Measurements from ENCODE around the gene BDH1. TPM values are rescaled to one million over a fixed set of nuclear protein-coding genes. Genes with fewer than 3 reads are reported as not detected.
"Not testable (repeated sequence)": the region's sequence is repeated elsewhere in the genome, so short reads cannot be mapped to it uniquely, and the experiment has no call there.

BDH1 gene
- total RNA-seq, 5 donors from 2014 or later (not counting 1 experiment from before 2014, with no cell fraction given) = 31.1 to 74.7 (median 68.9) TPM

- CTCF ChIA-PET = interaction anchor here in 1 of 2 donors (0.9 kb wide), 1 partner anchor 9 kb away, joined by 3 read pairs; no protein-coding TSS in a partner anchor
- peaks cover 32% of the 10 kb centered on the region for H3K36me3 Mint-ChIP-seq
Observed at GRCh38 chr3:197520311-197521276, 35.2 kb downstream of the BDH1 start.

GRCh38 chr3:197519801-197520211 is 36.0 kb downstream of the BDH1 start:
- Histone ChIP-seq H3K36me3 (ENCODE audit: control insufficient read depth in 2 of 2, extremely low read depth in 1 of 2, insufficient read depth in 1 of 2, low read length in 1 of 2) (peaks cover 0 to 16% of the 10 kb centered on the region in 2 donors), H3K27me3 (replicated peaks in 1 of 2; ENCODE audit: control insufficient read depth in 2 of 2, extremely low read depth in 1 of 2, insufficient read depth in 2 of 2, low read length in 1 of 2) (no peaks in the 10 kb centered on the region), H3K27ac (ENCODE audit: low read length) (no peak overlapping the region), H3K4me3 (ENCODE audit: control insufficient read depth in 1 of 2, extremely low read depth in 1 of 2, low read length in 1 of 2) (no peak overlapping the region), H3K9me3 (no peaks in the 10 kb centered on the region), H3K4me1 (ENCODE audit: control insufficient read depth in 1 of 2, extremely low read depth in 1 of 2, insufficient read depth in 2 of 2, low read length in 2 of 2) (peaks cover 0 to 17% of the 10 kb centered on the region in 2 experiments)
- peak overlapping the region in 1 of 2 donors; percentile 44 for H3K27ac Mint-ChIP-seq
- H3K27me3 Mint-ChIP-seq = no peaks in the 10 kb centered on the region
- H3K9me3 Mint-ChIP-seq = no peaks in the 10 kb centered on the region
- H3K4me3 Mint-ChIP-seq = no peak overlapping the region
- DNase-seq (peak in 1 of 35 experiments; percentile 7), ATAC-seq (replicated peaks in 1 of 4) (peak in 1 of 4 experiments; percentile 18)
- H3K36me3 Mint-ChIP-seq = peaks cover 35% of the 10 kb centered on the region
- ChIA-PET POLR2A (no interaction called here), CTCF (interaction anchor here in 1 of 2 donors (0.7 kb wide), 1 partner anchor 284 kb away, joined by 4 read pairs; no protein-coding TSS in a partner anchor)
- 96% methylated on average over 15 of the region's 18 CpGs for WGBS (ENCODE audit: insufficient coverage)
- peaks cover 11 to 17% (median 12%) of the 10 kb centered on the region in 3 donors for H3K4me1 Mint-ChIP-seq

More at GRCh38 chr3:197520311-197521276, 35.2 kb downstream of the BDH1 start:
- ATAC-seq (replicated peaks in 1 of 4) (peak in 3 of 4 experiments; percentile 18 to 42 (median 26)), DNase-seq (no peak)
- 93% methylated on average over 26 of the region's 31 CpGs for WGBS (ENCODE audit: insufficient coverage)
- Histone ChIP-seq H3K27ac (ENCODE audit: low read length) (no peak overlapping the region), H3K9me3 (no peaks in the 10 kb centered on the region), H3K36me3 (ENCODE audit: control insufficient read depth in 2 of 2, extremely low read depth in 1 of 2, insufficient read depth in 1 of 2, low read length in 1 of 2) (peaks cover 0 to 15% of the 10 kb centered on the region in 2 donors), H3K4me1 (ENCODE audit: control insufficient read depth in 1 of 2, extremely low read depth in 1 of 2, insufficient read depth in 2 of 2, low read length in 2 of 2) (peaks cover 0 to 17% of the 10 kb centered on the region in 2 experiments), H3K27me3 (replicated peaks in 1 of 2; ENCODE audit: control insufficient read depth in 2 of 2, extremely low read depth in 1 of 2, insufficient read depth in 2 of 2, low read length in 1 of 2) (no peaks in the 10 kb centered on the region), H3K4me3 (ENCODE audit: control insufficient read depth in 1 of 2, extremely low read depth in 1 of 2, low read length in 1 of 2) (no peak overlapping the region)
- Mint-ChIP-seq H3K27ac (no peak overlapping the region), H3K4me3 (no peak overlapping the region), H3K27me3 (no peaks in the 10 kb centered on the region), H3K9me3 (no peaks in the 10 kb centered on the region), H3K4me1 (peaks cover 11 to 17% (median 12%) of the 10 kb centered on the region in 3 donors)
- POLR2A ChIA-PET = no interaction called here

GRCh38 chr3:197518881-197519421 is 36.8 kb downstream of the BDH1 start:
- H3K27me3 Mint-ChIP-seq = no peaks in the 10 kb centered on the region
- peak overlapping the region in 1 of 3 donors; percentile 39 for H3K4me3 Mint-ChIP-seq
- ChIA-PET POLR2A (no interaction called here), CTCF (interaction anchor here in 1 of 2 donors (0.7 kb wide), 1 partner anchor 284 kb away, joined by 4 read pairs; no protein-coding TSS in a partner anchor)
- peaks cover 39% of the 10 kb centered on the region for H3K36me3 Mint-ChIP-seq
- WGBS (ENCODE audit: insufficient coverage) = 70% methylated on average over 5 of the region's 6 CpGs
- ATAC-seq (replicated peaks in 1 of 4) (peak in 3 of 4 experiments; percentile 6 to 39 (median 11)), DNase-seq (peak in 7 of 35 experiments; percentile 8 to 30 (median 22))
- Histone ChIP-seq H3K27ac (ENCODE audit: low read length) (peak overlapping the region; percentile 11), H3K4me1 (ENCODE audit: control insufficient read depth in 1 of 2, extremely low read depth in 1 of 2, insufficient read depth in 2 of 2, low read length in 2 of 2) (peaks cover 0 to 17% of the 10 kb centered on the region in 2 experiments), H3K36me3 (ENCODE audit: control insufficient read depth in 2 of 2, extremely low read depth in 1 of 2, insufficient read depth in 1 of 2, low read length in 1 of 2) (peaks cover 0 to 20% of the 10 kb centered on the region in 2 donors), H3K4me3 (ENCODE audit: control insufficient read depth in 1 of 2, extremely low read depth in 1 of 2, low read length in 1 of 2) (no peak overlapping the region), H3K9me3 (no peaks in the 10 kb centered on the region), H3K27me3 (replicated peaks in 1 of 2; ENCODE audit: control insufficient read depth in 2 of 2, extremely low read depth in 1 of 2, insufficient read depth in 2 of 2, low read length in 1 of 2) (no peaks in the 10 kb centered on the region)
- peaks cover 11 to 17% (median 12%) of the 10 kb centered on the region in 3 donors for H3K4me1 Mint-ChIP-seq
- no peaks in the 10 kb centered on the region for H3K9me3 Mint-ChIP-seq
- H3K27ac Mint-ChIP-seq = peak overlapping the region; percentile 79 to 83

DNA sequence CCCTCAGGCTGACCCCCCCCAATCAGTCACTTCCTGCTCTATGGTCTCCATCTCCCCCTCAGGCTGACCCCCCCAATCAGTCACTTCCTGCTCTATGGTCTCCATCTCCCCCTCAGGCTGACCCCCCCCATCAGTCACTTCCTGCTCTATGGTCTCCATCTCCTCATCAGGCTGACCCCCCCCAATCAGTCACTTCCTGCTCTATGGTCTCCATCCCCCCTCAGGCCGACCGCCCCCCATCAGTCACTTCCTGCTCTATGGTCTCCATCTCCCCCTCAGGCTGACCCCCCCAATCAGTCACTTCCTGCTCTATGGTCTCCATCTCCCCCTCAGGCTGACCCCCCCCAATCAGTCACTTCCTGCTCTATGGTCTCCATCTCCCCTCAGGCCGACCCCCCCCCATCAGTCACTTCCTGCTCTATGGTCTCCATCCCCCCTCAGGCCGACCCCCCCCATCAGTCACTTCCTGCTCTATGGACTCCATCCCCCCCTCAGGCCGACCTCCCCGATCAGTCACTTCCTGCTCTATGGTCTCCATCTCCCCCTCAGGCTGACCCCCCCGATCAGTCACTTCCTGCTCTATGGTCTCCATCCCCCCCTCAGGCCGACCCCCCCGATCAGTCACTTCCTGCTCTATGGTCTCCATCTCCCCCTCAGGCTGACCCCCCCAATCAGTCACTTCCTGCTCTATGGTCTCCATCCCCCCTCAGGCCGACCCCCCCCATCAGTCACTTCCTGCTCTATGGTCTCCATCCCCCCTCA is 37.7 kb downstream of the BDH1 start:
- H3K9me3 Mint-ChIP-seq; H3K4me3 ChIP-seq (ENCODE audit: control insufficient read depth in 1 of 2, extremely low read depth in 1 of 2, low read length in 1 of 2); H3K27ac Mint-ChIP-seq; CTCF ChIA-PET; H3K27me3 Mint-ChIP-seq; H3K27me3 ChIP-seq (replicated peaks in 1 of 2; ENCODE audit: control insufficient read depth in 2 of 2, extremely low read depth in 1 of 2, insufficient read depth in 2 of 2, low read length in 1 of 2); POLR2A ChIA-PET; ATAC-seq (replicated peaks in 1 of 4); H3K4me3 Mint-ChIP-seq; H3K9me3 ChIP-seq: not testable (repeated sequence)
- peaks cover 0 to 17% of the 10 kb centered on the region in 2 experiments for H3K4me1 ChIP-seq (ENCODE audit: control insufficient read depth in 1 of 2, extremely low read depth in 1 of 2, insufficient read depth in 2 of 2, low read length in 2 of 2)
- peaks cover 0 to 28% of the 10 kb centered on the region in 2 donors for H3K36me3 ChIP-seq (ENCODE audit: control insufficient read depth in 2 of 2, extremely low read depth in 1 of 2, insufficient read depth in 1 of 2, low read length in 1 of 2)
- peak in 1 of 35 experiments; percentile 37 for DNase-seq
- H3K27ac ChIP-seq (ENCODE audit: low read length) = peak overlapping the region; percentile 29
- Mint-ChIP-seq H3K36me3 (peaks cover 43% of the 10 kb centered on the region), H3K4me1 (peaks cover 11 to 17% (median 12%) of the 10 kb centered on the region in 3 donors)
- no CpG with 5 or more reads among the region's 10 CpGs for WGBS (ENCODE audit: insufficient coverage)

- Mint-ChIP-seq H3K27ac (peak overlapping the region; percentile 53 to 75), H3K36me3 (peaks cover 46% of the 10 kb centered on the region), H3K4me1 (peaks cover 11 to 17% (median 12%) of the 10 kb centered on the region in 3 donors)
- 85% methylated on average over 3 of the region's 12 CpGs for WGBS (ENCODE audit: insufficient coverage)
- Histone ChIP-seq H3K27ac (ENCODE audit: low read length) (peak overlapping the region; percentile 27), H3K4me1 (ENCODE audit: control insufficient read depth in 1 of 2, extremely low read depth in 1 of 2, insufficient read depth in 2 of 2, low read length in 2 of 2) (peaks cover 0 to 17% of the 10 kb centered on the region in 2 experiments), H3K36me3 (ENCODE audit: control insufficient read depth in 2 of 2, extremely low read depth in 1 of 2, insufficient read depth in 1 of 2, low read length in 1 of 2) (peaks cover 9 to 33% of the 10 kb centered on the region in 2 donors)
- H3K4me3 Mint-ChIP-seq; H3K27me3 ChIP-seq (replicated peaks in 1 of 2; ENCODE audit: control insufficient read depth in 2 of 2, extremely low read depth in 1 of 2, insufficient read depth in 2 of 2, low read length in 1 of 2); H3K9me3 ChIP-seq; H3K4me3 ChIP-seq (ENCODE audit: control insufficient read depth in 1 of 2, extremely low read depth in 1 of 2, low read length in 1 of 2); CTCF ChIA-PET; H3K9me3 Mint-ChIP-seq; POLR2A ChIA-PET; H3K27me3 Mint-ChIP-seq: not testable (repeated sequence)
- peak in 1 of 4 experiments; percentile 38 for ATAC-seq (replicated peaks in 1 of 4)
- peak in 6 of 35 experiments; percentile 9 to 33 (median 22) for DNase-seq
Observed at GRCh38 chr3:197516890-197517606, 38.7 kb downstream of the BDH1 start.
